HK-2 (cell line): ENCODE measurements around the gene LMX1A.
A peak's percentile ranks its signal among the peaks of the same experiment; 100 is the strongest.

Experiments used
- DNase-seq: peaks from one replicate; pipeline ENCODE4 v3.0.0-alpha.2; 2018; ENCODE audit not compliant: unreplicated experiment

Gene LMX1A

DNA sequence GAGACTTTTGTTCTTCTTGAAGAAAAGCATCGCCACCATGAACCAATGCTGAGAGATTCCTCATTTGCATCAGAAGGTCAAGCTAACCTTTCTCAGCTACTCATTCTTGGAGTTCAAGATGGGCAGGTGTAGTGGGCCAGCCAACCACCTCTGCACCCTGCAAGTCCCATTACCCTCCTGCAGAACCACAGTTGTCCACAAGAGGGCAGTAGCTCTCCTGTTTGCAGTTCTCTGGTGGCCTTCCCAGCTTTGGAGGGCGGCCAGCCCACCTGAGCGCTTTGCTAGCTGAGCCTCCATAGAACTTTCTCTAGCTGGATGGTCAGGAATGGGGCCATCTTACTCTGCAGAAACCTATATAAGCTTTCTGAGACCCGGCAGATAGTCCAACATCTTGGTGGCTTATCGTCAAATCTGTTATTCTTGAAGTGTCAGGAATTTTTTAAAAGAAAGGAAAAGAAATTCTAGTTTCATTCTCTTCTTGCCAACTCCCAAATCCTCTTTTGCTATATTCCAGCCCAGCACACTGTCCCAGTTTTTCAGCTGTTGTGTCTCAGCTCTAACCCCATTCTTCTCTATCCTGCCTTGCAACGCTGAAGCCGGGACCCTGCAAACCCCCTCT lies 11.0 kb upstream of the LMX1A start:
- peak; percentile 70 for DNase-seq

GRCh38 chr1:165365341-165365740 lies 8.8 kb upstream of the LMX1A start:
- no peak for DNase-seq

DNA sequence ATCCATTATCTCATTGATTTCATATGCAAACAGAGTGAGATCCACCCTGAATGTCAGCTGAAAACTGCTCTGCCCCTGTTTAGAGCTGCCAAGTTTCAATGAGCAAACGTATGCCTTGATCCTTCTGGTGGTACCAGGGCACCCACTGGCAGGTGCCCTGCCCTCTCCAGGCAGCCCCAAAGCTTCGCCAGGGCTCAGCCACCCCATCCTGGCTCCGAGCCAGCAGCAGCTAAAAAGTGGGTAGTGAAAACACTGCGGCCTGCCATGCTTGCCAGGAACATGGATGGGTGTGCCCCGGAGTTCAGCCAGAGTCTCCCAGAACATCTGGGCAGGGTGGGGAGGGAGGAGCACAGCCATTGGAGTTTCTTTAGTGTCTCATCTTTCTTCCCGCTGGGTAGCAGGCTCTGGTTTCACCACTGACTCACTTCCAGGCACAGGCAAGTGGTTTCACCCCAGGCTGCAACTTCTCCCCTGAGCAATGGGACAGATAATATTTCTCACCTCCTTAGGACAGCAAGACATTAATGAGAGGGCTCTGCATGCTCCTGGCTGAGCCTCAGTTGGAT lies 8.1 kb upstream of the LMX1A start:
- DNase-seq, result no peak

- no peak for DNase-seq
These were observed 361 bp upstream of the LMX1A start for GRCh38 chr1:165356876-165357275.

DNA sequence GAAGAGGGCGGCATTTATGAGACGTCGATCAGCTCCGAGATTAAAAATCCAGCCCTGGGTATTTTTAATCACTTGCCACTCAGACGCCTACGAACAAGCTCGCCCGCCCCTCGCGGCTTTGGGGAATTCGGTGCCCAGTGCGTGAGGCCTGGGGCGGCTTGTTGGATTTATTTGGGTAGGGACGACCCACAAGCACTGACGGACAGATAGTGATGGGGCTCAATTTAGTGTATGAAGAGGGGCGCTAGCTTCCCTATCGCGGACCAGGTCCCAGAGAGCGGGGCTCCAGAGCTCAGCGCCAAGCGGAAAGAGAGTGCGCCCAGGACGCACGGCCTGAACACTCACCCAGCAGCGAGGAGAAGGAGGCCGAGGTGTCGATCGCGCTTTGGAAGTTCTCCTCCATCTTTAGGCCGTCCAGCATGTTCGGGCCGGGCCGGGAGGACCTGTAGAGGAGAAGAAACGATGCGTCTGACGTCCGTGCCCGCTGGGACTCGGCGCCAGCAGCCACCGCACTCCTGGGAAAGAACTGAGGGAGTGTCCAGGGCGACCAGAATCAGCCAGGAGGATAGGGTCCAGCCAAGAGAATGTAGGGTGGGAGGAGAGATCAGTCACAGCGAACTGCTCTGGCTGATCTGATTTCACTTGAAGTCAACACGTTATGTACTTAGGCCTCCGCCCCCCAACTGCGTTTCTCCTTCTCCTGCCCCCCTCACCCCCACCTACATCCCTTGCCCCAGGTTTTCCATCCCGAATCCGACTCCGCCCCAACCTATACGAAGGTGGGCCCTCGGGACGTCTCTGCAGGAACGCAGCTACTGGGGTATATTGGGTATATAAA lies 1.2 kb downstream of the LMX1A start:
- DNase-seq, result no peak

- no peak for DNase-seq
These were observed 1.8 kb downstream of the LMX1A start for GRCh38 chr1:165354739-165355138.

DNA sequence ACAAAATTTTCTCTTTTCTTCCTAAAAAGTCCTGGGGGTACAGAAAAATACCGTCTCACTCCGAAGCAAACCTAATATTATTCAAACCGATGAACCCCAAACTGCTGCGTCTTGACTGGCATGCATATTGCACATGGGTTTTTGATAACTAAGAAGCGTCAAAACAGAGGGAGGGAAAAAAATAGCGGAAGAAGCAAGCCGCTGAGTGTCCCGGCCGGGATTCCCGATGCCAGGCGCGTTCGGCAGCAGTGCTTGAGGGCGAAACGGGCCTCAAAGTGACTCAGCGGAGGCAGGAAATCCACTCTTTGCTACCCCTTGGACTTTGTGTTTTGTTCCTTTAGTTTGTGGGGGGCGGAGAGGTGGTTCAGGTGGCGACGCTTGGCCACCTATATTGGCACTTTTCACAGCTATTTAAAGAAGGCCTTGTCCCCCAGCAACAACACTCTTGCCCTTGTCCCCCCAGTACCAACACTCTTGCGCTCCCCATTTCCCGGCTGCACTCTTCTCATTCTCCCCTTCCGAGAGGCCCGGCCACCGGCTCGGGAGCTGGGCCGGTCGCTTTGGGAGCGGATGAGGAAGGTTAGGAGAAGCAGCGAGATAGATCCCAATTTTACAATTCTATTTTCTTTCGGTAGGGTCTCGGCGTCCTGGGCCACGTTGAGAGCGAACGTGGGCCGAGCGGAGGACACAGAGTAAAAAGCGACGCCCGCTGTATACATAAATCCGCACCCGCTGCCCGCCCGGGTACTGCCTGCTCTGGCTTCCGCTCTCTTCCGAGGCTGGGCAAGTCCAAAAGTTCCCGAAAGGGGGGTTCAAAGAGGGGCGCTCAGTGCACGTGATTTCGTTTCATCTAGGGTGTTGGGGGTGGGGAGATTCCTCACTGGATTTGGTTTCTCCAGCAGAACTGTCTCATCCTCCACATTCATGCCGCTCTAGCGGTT lies 2.5 kb downstream of the LMX1A start:
- DNase-seq, result no peak

DNA sequence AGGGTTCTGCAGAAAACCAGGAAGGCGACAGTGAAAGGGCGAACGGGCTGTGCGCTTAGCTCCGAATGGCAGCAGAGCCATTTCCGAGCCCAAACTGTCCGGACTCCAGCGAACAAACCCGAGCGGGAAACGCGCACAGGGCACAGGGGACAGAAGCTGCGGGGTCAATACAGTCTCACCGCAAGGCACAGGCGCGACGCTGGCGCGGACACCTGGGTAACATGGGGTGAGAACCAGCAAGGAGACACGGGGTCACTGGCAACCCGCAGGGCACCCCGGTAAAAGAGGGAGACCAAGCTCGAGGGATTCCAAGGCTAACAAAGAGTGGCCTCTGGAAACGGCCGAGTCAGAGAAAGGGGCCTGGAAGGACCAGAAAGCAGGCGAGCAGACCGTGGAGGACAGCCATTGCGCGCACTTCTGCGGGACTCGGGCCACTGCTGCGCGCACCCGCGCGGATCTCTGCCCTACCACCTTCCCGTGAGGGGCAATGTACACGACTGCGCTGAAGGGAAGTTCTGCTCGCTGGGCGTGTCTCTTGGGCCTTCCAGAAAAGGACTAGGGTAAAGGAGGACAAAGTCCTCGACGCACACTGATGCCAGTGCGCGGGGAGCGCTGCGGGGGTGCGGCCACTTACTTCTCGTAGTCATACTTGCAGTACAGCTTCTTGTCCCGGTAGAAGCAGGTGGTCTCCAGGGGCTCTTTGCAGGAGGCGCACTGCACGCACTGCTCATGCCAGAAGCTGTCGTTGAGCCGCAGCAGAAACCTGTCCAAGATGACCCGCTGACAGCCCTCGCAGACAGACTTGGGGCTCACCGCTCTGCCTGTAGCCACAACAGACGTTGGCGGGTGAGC lies 3.8 kb downstream of the LMX1A start:
- DNase-seq, result no peak

GRCh38 chr1:165351863-165352441 lies 4.6 kb downstream of the LMX1A start:
- DNase-seq, result no peak

DNA sequence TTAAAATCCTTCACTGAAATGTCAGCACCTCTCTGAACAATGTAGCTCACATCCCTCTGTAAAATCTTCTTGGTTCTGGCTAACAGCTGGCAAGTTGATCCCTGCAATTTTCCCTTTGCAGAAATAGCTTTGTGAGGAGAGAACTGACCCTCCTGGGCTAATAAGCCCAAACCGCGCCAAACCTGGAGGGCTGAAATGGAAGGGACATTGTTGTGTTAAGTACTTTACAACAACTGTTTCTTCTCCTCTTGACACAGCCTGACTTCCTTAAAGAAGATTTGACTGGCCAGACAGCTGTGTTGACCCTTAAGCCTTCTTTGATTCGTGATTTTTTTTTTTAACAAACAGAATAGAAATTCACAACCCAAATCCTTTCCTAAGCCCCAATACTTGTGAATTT lies 5.7 kb downstream of the LMX1A start:
- DNase-seq, result no peak

GRCh38 chr1:165345502-165345901 lies 11.0 kb downstream of the LMX1A start:
- no peak for DNase-seq

DNA sequence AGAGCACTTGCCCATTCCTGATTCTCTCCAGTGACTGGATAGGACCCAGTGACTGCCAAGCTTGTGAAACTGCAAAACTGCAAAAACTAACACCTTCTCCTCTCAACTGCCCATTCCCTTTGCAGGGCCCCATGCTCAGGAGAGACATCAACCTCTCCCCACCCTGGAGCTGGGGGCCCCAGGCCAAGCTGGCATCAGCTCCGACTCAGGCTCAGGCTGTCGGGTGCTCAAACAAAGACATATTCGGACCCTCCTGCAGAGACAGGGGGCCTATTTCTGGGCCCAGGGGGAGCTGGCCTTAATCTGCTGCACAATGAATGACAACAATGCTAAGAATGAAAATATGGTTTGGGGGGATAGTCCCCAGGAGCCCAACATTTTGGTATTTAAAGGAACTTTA lies 11.8 kb downstream of the LMX1A start:
- DNase-seq, result no peak

GRCh38 chr1:165344198-165344597 lies 12.3 kb downstream of the LMX1A start:
- DNase-seq, result no peak

GRCh38 chr1:165342587-165342986 lies 13.9 kb downstream of the LMX1A start:
- no peak for DNase-seq

DNA sequence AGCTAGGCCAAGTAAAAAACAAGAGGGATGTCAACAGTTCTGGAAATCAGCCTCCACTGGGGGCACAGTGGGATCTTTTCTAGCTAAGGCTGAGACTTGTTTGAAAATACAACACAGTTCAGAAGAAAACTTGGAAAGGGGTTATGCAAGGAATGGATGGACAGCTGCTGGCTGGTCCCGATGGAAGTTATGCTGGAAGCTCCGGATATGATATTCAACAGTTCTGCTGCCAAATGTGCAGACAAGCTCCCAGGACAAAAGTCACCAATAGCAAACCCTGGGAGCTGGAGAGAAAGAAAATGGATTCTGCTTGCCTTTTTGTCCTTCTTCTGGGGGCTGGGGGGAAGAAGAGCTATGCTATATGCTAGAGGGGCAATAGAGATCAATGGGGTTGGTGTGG lies 14.3 kb downstream of the LMX1A start:
- DNase-seq, result no peak

DNA sequence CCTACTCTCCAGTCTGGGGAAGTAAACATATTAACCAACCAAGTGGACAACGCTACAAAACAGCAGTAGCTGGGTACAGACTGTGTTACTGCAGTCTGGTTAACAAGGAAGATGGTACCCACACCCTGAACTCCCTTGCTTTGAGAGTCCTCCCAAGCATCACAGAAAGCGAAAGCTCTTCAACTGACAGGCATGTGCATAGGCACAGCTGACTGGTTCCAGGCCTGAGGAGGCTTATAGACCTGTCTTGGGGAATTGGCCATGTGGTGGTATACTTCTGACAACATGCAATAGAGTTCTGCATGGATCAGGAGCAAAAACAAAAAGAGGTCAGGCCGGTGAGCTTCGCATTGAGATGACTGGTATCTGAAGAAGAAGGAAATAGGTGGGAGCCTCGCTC lies 17.4 kb downstream of the LMX1A start:
- DNase-seq, result no peak

- no peak for DNase-seq
These were observed 26.0 kb downstream of the LMX1A start for GRCh38 chr1:165330483-165330882.

DNA sequence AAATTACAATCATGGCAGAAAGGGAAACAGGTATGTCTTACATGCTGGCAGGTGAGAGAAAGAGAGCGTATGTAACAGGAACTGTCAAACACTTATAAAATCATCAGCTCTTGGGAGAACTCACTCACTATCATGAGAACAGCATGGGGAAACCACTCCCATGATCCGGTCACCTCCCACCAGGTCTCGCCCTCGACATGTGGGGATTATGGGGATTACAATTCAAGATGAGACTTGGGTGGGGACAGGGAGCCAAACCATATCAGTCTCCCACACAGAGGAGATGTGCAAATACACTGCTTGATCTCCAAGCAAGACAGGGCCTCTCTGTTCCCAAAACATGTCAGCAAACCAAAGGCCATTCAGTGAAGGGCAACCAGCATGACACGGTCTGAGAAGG lies 27.4 kb downstream of the LMX1A start:
- no peak for DNase-seq

DNA sequence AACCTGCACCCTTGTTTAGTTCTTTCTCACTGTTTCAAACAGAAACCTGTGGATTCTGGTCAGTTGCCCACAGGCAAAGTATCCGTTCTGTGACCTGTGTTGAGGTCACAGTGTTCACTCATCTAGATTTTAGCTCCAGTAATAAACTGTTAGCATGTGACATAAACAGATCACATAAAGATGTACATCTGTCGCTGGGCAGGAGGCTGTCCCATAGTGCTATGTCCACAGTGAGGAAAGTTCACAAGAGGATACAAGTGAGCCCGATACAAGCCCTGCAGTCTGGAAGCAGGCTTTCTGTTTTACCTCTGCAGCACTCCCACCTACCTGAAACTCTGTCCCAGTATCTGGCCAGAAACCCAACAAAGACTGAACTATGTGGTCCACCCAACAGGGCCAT lies 28.4 kb downstream of the LMX1A start:
- no peak for DNase-seq

DNA sequence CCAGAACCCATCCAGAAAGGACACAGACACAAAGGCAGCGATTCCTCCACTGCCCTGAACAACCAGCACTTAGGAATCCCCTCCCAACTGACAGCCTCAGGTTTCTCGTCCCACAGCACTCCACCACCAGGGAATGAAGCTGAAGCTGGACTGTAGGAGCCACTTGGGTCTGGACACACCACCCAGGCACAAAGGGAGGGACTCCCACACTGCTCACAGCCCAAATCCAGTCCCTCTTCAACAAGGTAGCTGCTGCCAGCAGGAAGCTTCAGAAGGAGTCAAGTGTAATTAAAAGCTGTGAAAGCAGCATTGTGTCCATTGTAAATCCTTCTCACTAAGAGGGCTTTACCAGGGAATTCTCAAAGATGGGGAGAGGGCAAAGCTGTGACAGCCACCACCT lies 29.0 kb downstream of the LMX1A start:
- DNase-seq, result no peak
